HepG2 (cell line): ENCODE measurements around the gene SMLR1. TPM values are rescaled to one million over a fixed set of nuclear protein-coding genes. Genes with fewer than 3 reads are reported as not detected.

ENCODE experiments used
- ATAD3A ChIP-seq: sonication (generic); formaldehyde crosslinking; IDR thresholded peaks from 2 replicates; pipeline ENCODE4 v1.4.0; 2020; ENCODE audit warnings: missing genetic modification reagents
- ATF6 ChIP-seq: sonication (generic); formaldehyde crosslinking; conservative IDR thresholded peaks from 2 replicates; pipeline ENCODE4 v1.4.0; 2020; ENCODE audit warnings: missing genetic modification reagents
- GZF1 ChIP-seq: sonication (generic); formaldehyde crosslinking; IDR thresholded peaks from 2 replicates; pipeline ENCODE4 v1.5.1; 2020; ENCODE audit warnings: mild to moderate bottlenecking, missing genetic modification reagents
- HOMEZ ChIP-seq: IDR thresholded peaks from 2 replicates; pipeline ENCODE4 v1.6.1; 2016; ENCODE audit warnings: low read depth
- KMT2A ChIP-seq: sonication (generic); formaldehyde crosslinking; IDR thresholded peaks from 2 replicates; pipeline ENCODE4 v1.4.0; 2020; ENCODE audit warnings: missing genetic modification reagents
- PAX8 ChIP-seq: sonication (generic); formaldehyde crosslinking; IDR thresholded peaks from 2 replicates; pipeline ENCODE4 v1.8.0; 2022; ENCODE audit warnings: mild to moderate bottlenecking, missing genetic modification reagents, borderline replicate concordance
- POGK ChIP-seq: sonication (generic); formaldehyde crosslinking; conservative IDR thresholded peaks from 2 replicates; pipeline ENCODE4 v1.8.0; 2022; ENCODE audit warnings: mild to moderate bottlenecking, moderate library complexity, missing genetic modification reagents
- RAD21 ChIP-seq: fragments of 450-650 bp; formaldehyde crosslinking; IDR thresholded peaks from 2 replicates; pipeline ENCODE4 v1.5.0; 2020; ENCODE audit warnings: mild to moderate bottlenecking
- ZFP90 ChIP-seq: sonication (generic); formaldehyde crosslinking; IDR thresholded peaks from 2 replicates; pipeline ENCODE4 v1.8.0; 2022; ENCODE audit warnings: missing genetic modification reagents, mild to moderate bottlenecking, inconsistent platforms, borderline replicate concordance
- ZNF138 ChIP-seq: sonication (generic); formaldehyde crosslinking; IDR thresholded peaks from 2 replicates; pipeline ENCODE4 v1.5.0; 2020; ENCODE audit warnings: mild to moderate bottlenecking, low read depth, missing genetic modification reagents
- ZNF281 ChIP-seq: sonication (generic); formaldehyde crosslinking; IDR thresholded peaks from 2 replicates; pipeline ENCODE4 v1.4.0; 2020; ENCODE audit warnings: missing genetic modification reagents, borderline replicate concordance
- ZNF574 ChIP-seq: sonication (generic); formaldehyde crosslinking; IDR thresholded peaks from 2 replicates; pipeline ENCODE4 v1.4.0; 2020; ENCODE audit warnings: missing genetic modification reagents
- ZNF660 ChIP-seq: sonication (generic); formaldehyde crosslinking; IDR thresholded peaks from 2 replicates; pipeline ENCODE4 v1.5.1; 2020; ENCODE audit warnings: mild to moderate bottlenecking, low read depth, missing genetic modification reagents, borderline replicate concordance
- ZNF720 ChIP-seq: sonication (generic); formaldehyde crosslinking; IDR thresholded peaks from 2 replicates; pipeline ENCODE4 v1.4.0; 2020; ENCODE audit warnings: missing genetic modification reagents
- polyA plus RNA-seq, 8 experiments: library from polyadenylated mRNA; depleted of rRNA in 3 of 8; stranded (reverse) in 7 of 8; unstranded in 1 of 8; fragments of >200 nt; fragmentation: Illumina TruSeq in 4 of 8; extraction: Trizol in 4 of 8; gene quantifications; 2 replicates each; pipeline versions ENCODE4 v1.2.1 to v1.2.3, GENCODE V29; 2011 to 2016; ENCODE audit warnings: low read depth in 4 of 8, missing spikeins in 1 of 8, mixed read lengths in 1 of 8; ENCODE audit not compliant: insufficient read depth in 1 of 8
- total RNA-seq, 5 experiments: library from RNA; depleted of rRNA; stranded (reverse); fragments of >200 nt; fragmentation: Illumina TruSeq; extraction: Trizol; gene quantifications; 2 replicates each; pipeline ENCODE4 v1.2.3, GENCODE V29; 2016; ENCODE audit warnings: low read depth in 1 of 5

SMLR1 gene
- total and polyA plus RNA-seq, 2 of the 13 experiments (the other 11 are each of a cell fraction or from before 2014, with no cell fraction given) = 41.8 to 104 TPM

GRCh38 chr6:130827247-130828149 is at the start of gene SMLR1 (continued):
- TF ChIP-seq POGK (CRISPR knock-in tag) = peak; percentile 58
- TF ChIP-seq ATAD3A (CRISPR knock-in tag) = no peak
- TF ChIP-seq KMT2A (CRISPR knock-in tag) = peak; percentile 52; the same call in 1 of the 2 replicates
- no peak for TF ChIP-seq ZNF138
- TF ChIP-seq ATF6 (CRISPR knock-in tag) = no peak
- TF ChIP-seq ZNF574 (CRISPR knock-in tag) = peak; percentile 31; the same call in 1 of the 2 replicates
- TF ChIP-seq GZF1 (CRISPR knock-in tag) = no peak
- no peak for TF ChIP-seq ZNF660
- TF ChIP-seq HOMEZ = peak; percentile 64; the same call in 1 of the 2 replicates
- peak; percentile 39 for TF ChIP-seq RAD21 (CRISPR knock-in tag)
- peak; percentile 85; the same call in 1 of the 2 replicates for TF ChIP-seq PAX8
- 0 out of 2 replicates have a peak, but pooled peaks have one; percentile 20 for TF ChIP-seq ZNF281 (CRISPR knock-in tag)
- TF ChIP-seq ZFP90 = no peak
- no peak for TF ChIP-seq ZNF720 (CRISPR knock-in tag)
